ENCODE measurements around the gene RASSF7. TPM values are rescaled to one million over a fixed set of nuclear protein-coding genes. Genes with fewer than 3 reads are reported as not detected.

Gene RASSF7
- total RNA-seq, 4 donors from 2014 or later: 80.9 to 340 (median 172) TPM

DNA sequence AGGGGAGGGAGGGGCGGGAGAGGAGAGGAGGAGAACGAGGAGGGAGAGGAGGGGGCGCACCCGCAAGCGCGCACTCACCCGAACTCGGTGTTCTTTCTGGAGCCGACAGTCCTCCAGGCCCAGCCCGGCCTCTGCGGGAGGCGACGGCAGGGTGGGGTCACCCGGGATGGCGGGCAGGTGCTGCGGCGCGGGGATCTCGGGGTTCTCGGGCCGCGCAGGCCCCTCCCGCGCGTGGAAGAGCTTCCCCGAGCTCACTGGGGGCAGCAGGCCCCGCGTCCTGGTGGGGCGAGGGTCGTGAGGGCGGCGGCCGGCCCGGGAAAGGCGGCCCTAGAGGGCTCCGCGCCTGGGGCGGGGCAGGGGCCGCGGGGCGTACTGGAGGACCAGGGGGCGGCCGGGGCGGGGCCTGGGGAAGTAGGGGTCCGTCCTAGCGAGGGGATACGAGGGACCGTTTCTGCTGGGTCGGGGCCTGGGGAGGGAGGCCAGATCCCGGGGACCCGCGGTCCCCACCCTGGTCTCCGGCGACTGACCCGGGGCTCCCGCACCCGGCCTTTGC is 5.5 kb upstream of the RASSF7 start:
- H3K27me3 ChIP-seq: peaks cover 0 to 9% of the 10 kb centered on the region in 2 donors
- H3K4me3 ChIP-seq: peak overlapping the region; percentile 31 to 50 (median 50)
- H3K27ac ChIP-seq: peak overlapping the region in 1 of 4 donors; percentile 49

DNA sequence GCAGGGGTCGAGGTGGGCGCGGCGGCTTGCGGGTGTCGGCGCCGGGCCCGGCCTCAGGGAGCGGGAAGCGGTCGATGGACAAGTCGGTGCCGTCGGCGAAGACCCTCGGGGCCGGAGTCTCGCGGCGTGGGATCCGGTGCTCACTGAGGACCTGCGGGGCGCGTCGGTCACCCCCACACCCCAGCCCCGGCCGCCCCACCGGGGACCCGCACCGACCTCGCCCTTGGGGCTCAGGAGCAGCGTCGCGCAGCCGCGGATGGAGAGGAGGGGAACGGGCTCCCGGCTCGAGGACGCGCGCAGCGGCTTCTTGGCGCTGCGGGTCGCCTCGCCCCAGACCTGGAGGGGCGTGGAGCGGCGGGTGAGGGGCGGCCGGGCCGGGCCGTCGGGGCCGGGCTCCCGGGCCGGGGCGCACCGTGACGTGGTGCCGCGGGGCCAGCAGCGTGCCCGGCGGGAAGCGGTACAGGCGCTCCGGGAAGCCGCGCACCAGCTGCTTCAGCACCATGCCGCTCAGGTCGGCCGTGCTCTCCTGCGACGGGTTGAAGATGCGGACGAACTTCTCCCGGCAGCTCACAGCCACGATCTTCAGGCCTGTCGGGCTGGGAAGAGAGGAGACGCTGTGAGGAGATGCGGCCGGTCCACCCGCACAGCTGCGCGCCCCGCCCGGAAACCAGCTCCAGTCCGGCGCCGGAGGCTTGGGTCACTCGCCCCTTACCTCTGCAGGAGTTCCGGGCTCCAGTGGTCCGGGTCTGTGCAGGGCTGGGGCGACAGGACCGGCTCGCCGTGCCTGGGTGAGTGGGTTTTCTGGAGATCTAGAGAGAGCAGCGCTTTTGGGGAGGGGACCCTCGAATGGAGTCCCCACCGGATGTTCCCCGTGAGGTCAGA is 4.7 kb upstream of the RASSF7 start:
- peak in 1 of 3 donors; percentile 67 for DNase-seq
- peaks cover 0 to 34% (median 26%) of the 10 kb centered on the region in 4 donors for H3K4me1 ChIP-seq
- H3K27ac ChIP-seq: peak overlapping the region in 2 of 4 donors; percentile 33 to 49
- no peaks in the 10 kb centered on the region for H3K9me3 ChIP-seq
- H3K4me3 ChIP-seq: peak overlapping the region; percentile 31 to 50 (median 50)
- TF ChIP-seq, protein P1, sequence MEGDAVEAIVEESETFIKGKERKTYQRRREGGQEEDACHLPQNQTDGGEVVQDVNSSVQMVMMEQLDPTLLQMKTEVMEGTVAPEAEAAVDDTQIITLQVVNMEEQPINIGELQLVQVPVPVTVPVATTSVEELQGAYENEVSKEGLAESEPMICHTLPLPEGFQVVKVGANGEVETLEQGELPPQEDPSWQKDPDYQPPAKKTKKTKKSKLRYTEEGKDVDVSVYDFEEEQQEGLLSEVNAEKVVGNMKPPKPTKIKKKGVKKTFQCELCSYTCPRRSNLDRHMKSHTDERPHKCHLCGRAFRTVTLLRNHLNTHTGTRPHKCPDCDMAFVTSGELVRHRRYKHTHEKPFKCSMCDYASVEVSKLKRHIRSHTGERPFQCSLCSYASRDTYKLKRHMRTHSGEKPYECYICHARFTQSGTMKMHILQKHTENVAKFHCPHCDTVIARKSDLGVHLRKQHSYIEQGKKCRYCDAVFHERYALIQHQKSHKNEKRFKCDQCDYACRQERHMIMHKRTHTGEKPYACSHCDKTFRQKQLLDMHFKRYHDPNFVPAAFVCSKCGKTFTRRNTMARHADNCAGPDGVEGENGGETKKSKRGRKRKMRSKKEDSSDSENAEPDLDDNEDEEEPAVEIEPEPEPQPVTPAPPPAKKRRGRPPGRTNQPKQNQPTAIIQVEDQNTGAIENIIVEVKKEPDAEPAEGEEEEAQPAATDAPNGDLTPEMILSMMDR (IDR thresholded peaks at IDR 0.05): no peak
- no peak for TF ChIP-seq POLR2A (IDR thresholded peaks at IDR 0.05)
- H3K36me3 ChIP-seq: no peaks in the 10 kb centered on the region
- peaks cover 0 to 9% of the 10 kb centered on the region in 2 donors for H3K27me3 ChIP-seq

More for the DNA sequence above, 5.5 kb upstream of the RASSF7 start:
- H3K36me3 ChIP-seq: no peaks in the 10 kb centered on the region
- peaks cover 0 to 32% (median 24%) of the 10 kb centered on the region in 4 donors for H3K4me1 ChIP-seq
- H3K9me3 ChIP-seq: no peaks in the 10 kb centered on the region
- no peak for DNase-seq
- TF ChIP-seq, protein P1 (IDR thresholded peaks at IDR 0.05): no peak
- TF ChIP-seq POLR2A (IDR thresholded peaks at IDR 0.05): no peak

DNA sequence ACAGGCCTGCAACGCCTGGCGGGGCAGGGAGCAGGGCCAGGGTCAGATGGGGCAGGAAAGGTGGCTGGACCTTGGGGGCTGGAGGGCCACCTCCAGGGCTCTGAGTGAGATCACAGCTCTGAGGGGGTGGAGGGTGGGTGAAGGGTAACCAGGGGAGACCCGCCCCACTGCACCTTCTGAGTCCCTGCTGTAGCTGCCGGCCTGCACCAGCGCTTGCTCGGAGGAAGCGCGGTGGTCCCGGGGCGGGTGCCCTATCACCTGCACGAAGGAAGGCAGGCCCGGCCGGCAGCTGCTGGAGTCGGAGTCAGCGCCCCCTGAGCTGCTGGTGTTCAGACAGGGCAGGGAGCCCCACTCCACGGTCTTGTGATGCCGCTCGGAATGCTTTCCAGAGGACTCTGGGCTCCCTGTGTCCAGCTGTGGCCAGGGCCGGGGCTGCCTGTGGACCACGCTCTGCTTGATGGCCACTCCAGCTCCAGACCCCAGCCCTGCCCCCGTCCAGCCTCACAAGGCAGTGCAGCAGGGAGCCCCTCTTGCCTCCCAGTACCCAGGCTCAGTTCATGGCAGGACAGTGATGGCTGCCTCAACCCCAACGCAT is 4.0 kb upstream of the RASSF7 start:
- TF ChIP-seq, protein P1 (IDR thresholded peaks at IDR 0.05): no peak
- no peak for TF ChIP-seq POLR2A (IDR thresholded peaks at IDR 0.05)
- no peak overlapping the region for H3K4me3 ChIP-seq
- H3K27me3 ChIP-seq: peaks cover 0 to 9% of the 10 kb centered on the region in 2 donors
- no peaks in the 10 kb centered on the region for H3K9me3 ChIP-seq
- DNase-seq: no peak
- H3K27ac ChIP-seq: no peak overlapping the region
- H3K36me3 ChIP-seq: no peaks in the 10 kb centered on the region
- peaks cover 0 to 38% (median 30%) of the 10 kb centered on the region in 4 donors for H3K4me1 ChIP-seq

DNA sequence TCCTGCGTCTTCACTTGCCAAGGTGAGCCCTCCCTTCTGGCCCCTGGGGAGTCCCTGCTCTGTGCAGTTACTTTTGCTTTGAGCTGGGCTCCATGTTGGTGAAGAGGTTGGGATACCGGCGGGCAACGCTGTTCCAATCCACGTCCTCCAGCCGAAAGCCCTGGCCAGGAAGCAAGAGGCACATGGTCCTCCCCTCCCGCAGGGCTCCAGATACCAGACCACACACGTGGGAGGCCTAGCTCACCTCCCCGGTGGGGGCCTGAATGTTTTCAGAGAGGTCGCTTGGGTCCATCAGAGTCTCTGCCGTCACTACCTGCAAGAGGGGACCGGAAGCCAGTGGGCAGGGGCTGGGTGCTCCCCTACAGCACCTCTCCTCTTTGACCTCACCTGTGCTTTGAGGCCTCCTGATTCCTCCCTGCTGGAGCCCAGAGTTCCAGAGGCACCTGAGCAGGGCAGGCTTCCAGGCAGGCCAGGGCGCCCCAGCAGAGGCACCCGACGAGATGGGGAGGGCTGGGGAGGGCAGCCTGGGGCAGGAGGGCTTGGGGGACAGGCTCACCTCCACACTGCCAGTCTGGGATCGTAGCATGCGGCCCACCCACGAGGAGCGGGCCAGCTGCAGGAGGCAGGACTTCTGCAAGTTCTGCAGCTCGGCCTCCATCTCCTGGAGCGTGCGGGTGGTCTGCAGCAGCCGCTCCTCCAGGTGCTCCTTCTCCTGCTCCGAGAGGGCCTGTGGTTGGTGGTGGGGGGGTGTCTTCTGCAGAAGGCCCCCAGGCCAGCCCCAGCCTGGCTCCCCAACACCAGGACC is 3.2 kb upstream of the RASSF7 start:
- Histone ChIP-seq H3K9me3 (no peaks in the 10 kb centered on the region), H3K27me3 (peaks cover 0 to 9% of the 10 kb centered on the region in 2 donors), H3K36me3 (peaks cover 0 to 5% (median 0%) of the 10 kb centered on the region in 3 donors), H3K4me1 (peaks cover 0 to 45% (median 35%) of the 10 kb centered on the region in 4 donors), H3K4me3 (no peak overlapping the region), H3K27ac (no peak overlapping the region)
- TF ChIP-seq, protein P1 (IDR thresholded peaks at IDR 0.05): no peak
- no peak for TF ChIP-seq POLR2A (IDR thresholded peaks at IDR 0.05)
- no peak for DNase-seq

DNA sequence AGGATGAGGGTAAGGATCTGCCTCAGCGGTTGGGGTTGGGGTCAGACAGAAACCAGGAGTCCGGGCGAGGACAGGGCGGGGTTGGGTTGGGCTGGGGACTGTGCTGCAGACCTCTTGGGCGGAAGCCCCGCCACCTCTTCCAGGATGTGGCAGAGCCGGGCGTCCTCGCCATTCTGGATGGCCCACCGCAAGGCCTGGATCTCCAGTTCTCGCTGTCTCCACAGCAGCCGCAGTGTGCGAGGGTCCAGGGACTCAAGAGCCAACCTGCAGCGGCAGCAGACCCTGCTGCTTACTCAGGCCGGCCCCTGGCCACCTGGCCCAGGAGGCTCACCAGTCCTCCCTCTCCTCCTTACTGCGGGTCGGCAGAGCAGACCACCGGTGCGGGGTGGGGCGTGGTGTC is 2.3 kb upstream of the RASSF7 start:
- no peak for TF ChIP-seq POLR2A (IDR thresholded peaks at IDR 0.05)
- TF ChIP-seq, protein P1 (IDR thresholded peaks at IDR 0.05): no peak
- H3K36me3 ChIP-seq: peaks cover 0 to 12% (median 0%) of the 10 kb centered on the region in 3 donors
- no peak overlapping the region for H3K27ac ChIP-seq
- no peaks in the 10 kb centered on the region for H3K9me3 ChIP-seq
- H3K4me3 ChIP-seq: no peak overlapping the region
- peaks cover 0 to 47% (median 35%) of the 10 kb centered on the region in 4 donors for H3K4me1 ChIP-seq
- DNase-seq: no peak
- peaks cover 0 to 9% of the 10 kb centered on the region in 2 donors for H3K27me3 ChIP-seq
